ENCODE results near the gene ZNF322.

ZNF322 gene

DNA sequence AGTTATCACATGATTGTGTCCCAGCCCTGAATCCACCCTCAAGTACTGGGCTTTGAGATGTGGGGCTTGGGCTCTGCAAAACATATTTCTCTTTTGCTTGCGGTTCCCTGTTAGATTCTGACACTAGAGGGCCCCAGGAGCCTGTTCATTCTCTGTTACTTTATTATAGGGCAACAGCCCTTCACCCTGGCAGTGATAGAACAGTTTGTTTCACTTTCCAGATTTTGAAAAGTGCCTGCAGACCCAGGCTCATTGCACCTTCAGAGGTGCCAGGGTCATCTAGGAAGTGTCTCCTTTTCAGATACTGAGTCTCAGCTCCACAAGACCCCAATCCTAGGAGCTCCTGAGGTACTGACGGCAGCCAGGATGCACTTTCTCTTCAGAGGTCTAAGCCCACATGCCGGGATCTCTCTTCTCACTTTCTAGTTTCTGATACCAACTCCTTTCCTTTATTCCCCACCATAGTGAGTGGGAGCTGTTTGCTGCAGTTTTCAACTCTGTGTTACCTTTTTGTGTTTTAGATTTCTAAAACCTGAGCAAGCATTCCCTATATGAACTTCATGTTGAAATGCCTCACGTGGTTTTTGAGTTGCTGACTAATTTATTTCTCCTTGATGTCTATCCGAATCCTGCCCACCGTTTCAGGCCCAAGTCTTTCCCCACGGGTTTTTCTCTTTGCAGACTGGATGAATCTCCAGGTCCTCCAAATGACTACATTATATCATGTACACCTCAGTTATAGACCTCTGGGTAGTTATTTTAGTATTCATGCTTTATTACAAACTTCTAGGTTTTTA, 51.9 kb downstream of the ZNF322 start:
- DNase-seq = peak; percentile 82
- peak overlapping the region; percentile 20; the same call in 1 of the 2 replicates for H3K9ac ChIP-seq (ENCODE audit: low read length)
- 0 out of 2 replicates have a peak, but pooled peaks cover 4% of the 10 kb centered on the region for H3K4me1 ChIP-seq (ENCODE audit: low read length)
- no peaks in the 10 kb centered on the region for H3K27me3 ChIP-seq (replicated peaks; ENCODE audit: insufficient read depth, low read length)
- no peaks in the 10 kb centered on the region for H3K9me2 ChIP-seq (replicated peaks; ENCODE audit: insufficient read depth, low read length)
- peak overlapping the region; percentile 55 for H2AFZ ChIP-seq (ENCODE audit: low read length)
- H3K4me3 ChIP-seq (ENCODE audit: low read length) = peak overlapping the region; percentile 57
- no peak overlapping the region for H3K27ac ChIP-seq (ENCODE audit: low read length)
- H4K20me1 ChIP-seq (ENCODE audit: insufficient read depth, low read length) = no peaks in the 10 kb centered on the region
- H3F3A ChIP-seq (ENCODE audit: insufficient read depth, low read length) = no peaks in the 10 kb centered on the region
- peak overlapping the region; percentile 68 for H3K4me2 ChIP-seq (ENCODE audit: low read depth, low read length)
- H3K36me3 ChIP-seq (replicated peaks; ENCODE audit: insufficient read depth, low read length) = no peaks in the 10 kb centered on the region
- H3K79me2 ChIP-seq (ENCODE audit: low read length) = no peaks in the 10 kb centered on the region
- no peaks in the 10 kb centered on the region for H3K9me3 ChIP-seq (replicated peaks; ENCODE audit: insufficient read depth, low read length)
- TF ChIP-seq, protein P1, sequence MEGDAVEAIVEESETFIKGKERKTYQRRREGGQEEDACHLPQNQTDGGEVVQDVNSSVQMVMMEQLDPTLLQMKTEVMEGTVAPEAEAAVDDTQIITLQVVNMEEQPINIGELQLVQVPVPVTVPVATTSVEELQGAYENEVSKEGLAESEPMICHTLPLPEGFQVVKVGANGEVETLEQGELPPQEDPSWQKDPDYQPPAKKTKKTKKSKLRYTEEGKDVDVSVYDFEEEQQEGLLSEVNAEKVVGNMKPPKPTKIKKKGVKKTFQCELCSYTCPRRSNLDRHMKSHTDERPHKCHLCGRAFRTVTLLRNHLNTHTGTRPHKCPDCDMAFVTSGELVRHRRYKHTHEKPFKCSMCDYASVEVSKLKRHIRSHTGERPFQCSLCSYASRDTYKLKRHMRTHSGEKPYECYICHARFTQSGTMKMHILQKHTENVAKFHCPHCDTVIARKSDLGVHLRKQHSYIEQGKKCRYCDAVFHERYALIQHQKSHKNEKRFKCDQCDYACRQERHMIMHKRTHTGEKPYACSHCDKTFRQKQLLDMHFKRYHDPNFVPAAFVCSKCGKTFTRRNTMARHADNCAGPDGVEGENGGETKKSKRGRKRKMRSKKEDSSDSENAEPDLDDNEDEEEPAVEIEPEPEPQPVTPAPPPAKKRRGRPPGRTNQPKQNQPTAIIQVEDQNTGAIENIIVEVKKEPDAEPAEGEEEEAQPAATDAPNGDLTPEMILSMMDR (IDR thresholded peaks at IDR 0.05; ENCODE audit: low read length) = peak; percentile 80
- TF ChIP-seq EZH2phosphoT487 (IDR thresholded peaks at IDR 0.05; ENCODE audit: low read length) = no peak

GRCh38 chr6:26604797-26605196, 54.7 kb downstream of the ZNF322 start:
- H3K4me1 ChIP-seq (ENCODE audit: low read length) = 0 out of 2 replicates have a peak, but pooled peaks cover 4% of the 10 kb centered on the region
- no peak overlapping the region for H2AFZ ChIP-seq (ENCODE audit: low read length)
- no peaks in the 10 kb centered on the region for H3K9me3 ChIP-seq (replicated peaks; ENCODE audit: insufficient read depth, low read length)
- no peaks in the 10 kb centered on the region for H3K27me3 ChIP-seq (replicated peaks; ENCODE audit: insufficient read depth, low read length)
- no peaks in the 10 kb centered on the region for H3K79me2 ChIP-seq (ENCODE audit: low read length)
- no peak overlapping the region for H3K4me2 ChIP-seq (ENCODE audit: low read depth, low read length)
- H3K9ac ChIP-seq (ENCODE audit: low read length) = no peak overlapping the region
- no peaks in the 10 kb centered on the region for H4K20me1 ChIP-seq (ENCODE audit: insufficient read depth, low read length)
- TF ChIP-seq EZH2phosphoT487 (IDR thresholded peaks at IDR 0.05; ENCODE audit: low read length) = no peak
- TF ChIP-seq, protein P1 (IDR thresholded peaks at IDR 0.05; ENCODE audit: low read length) = no peak
- TF ChIP-seq EZH2 (optimal IDR thresholded peaks at IDR 0.05; ENCODE audit: low read depth, low read length) = no peak
- no peaks in the 10 kb centered on the region for H3K9me2 ChIP-seq (replicated peaks; ENCODE audit: insufficient read depth, low read length)
- no peak for DNase-seq
- H3K36me3 ChIP-seq (replicated peaks; ENCODE audit: insufficient read depth, low read length) = no peaks in the 10 kb centered on the region
- no peak overlapping the region for H3K27ac ChIP-seq (ENCODE audit: low read length)
- no peak overlapping the region for H3K4me3 ChIP-seq (ENCODE audit: low read length)
- H3F3A ChIP-seq (ENCODE audit: insufficient read depth, low read length) = 0 out of 2 replicates have a peak, but pooled peaks cover 6% of the 10 kb centered on the region

GRCh38 chr6:26604026-26604425, 55.5 kb downstream of the ZNF322 start:
- H3K27me3 ChIP-seq (replicated peaks; ENCODE audit: insufficient read depth, low read length) = no peaks in the 10 kb centered on the region
- no peaks in the 10 kb centered on the region for H4K20me1 ChIP-seq (ENCODE audit: insufficient read depth, low read length)
- no peak overlapping the region for H3K4me3 ChIP-seq (ENCODE audit: low read length)
- no peaks in the 10 kb centered on the region for H3K79me2 ChIP-seq (ENCODE audit: low read length)
- 0 out of 2 replicates have a peak, but pooled peaks cover 4% of the 10 kb centered on the region for H3K4me1 ChIP-seq (ENCODE audit: low read length)
- DNase-seq = no peak
- H3K9ac ChIP-seq (ENCODE audit: low read length) = no peak overlapping the region
- no peak overlapping the region for H2AFZ ChIP-seq (ENCODE audit: low read length)
- 0 out of 2 replicates have a peak, but pooled peaks cover 6% of the 10 kb centered on the region for H3F3A ChIP-seq (ENCODE audit: insufficient read depth, low read length)
- no peaks in the 10 kb centered on the region for H3K9me3 ChIP-seq (replicated peaks; ENCODE audit: insufficient read depth, low read length)
- H3K27ac ChIP-seq (ENCODE audit: low read length) = no peak overlapping the region
- TF ChIP-seq EZH2phosphoT487 (IDR thresholded peaks at IDR 0.05; ENCODE audit: low read length) (no peak), EZH2 (optimal IDR thresholded peaks at IDR 0.05; ENCODE audit: low read depth, low read length) (no peak)
- TF ChIP-seq, protein P1 (IDR thresholded peaks at IDR 0.05; ENCODE audit: low read length) = no peak
- no peak overlapping the region for H3K4me2 ChIP-seq (ENCODE audit: low read depth, low read length)
- H3K36me3 ChIP-seq (replicated peaks; ENCODE audit: insufficient read depth, low read length) = no peaks in the 10 kb centered on the region; the same call in 1 of the 2 replicates
- no peaks in the 10 kb centered on the region for H3K9me2 ChIP-seq (replicated peaks; ENCODE audit: insufficient read depth, low read length)

All from MM.1S (cell line).